ENCODE results near the gene GPR62. TPM values are rescaled to one million over a fixed set of nuclear protein-coding genes. Genes with fewer than 3 reads are reported as not detected.
A peak's percentile ranks its signal among the peaks of the same experiment; 100 is the strongest.

Gene GPR62
- total and polyA plus RNA-seq, 9 of the 15 experiments (the other 6 are each of a cell fraction or from before 2014, with no cell fraction given): not detected

DNA sequence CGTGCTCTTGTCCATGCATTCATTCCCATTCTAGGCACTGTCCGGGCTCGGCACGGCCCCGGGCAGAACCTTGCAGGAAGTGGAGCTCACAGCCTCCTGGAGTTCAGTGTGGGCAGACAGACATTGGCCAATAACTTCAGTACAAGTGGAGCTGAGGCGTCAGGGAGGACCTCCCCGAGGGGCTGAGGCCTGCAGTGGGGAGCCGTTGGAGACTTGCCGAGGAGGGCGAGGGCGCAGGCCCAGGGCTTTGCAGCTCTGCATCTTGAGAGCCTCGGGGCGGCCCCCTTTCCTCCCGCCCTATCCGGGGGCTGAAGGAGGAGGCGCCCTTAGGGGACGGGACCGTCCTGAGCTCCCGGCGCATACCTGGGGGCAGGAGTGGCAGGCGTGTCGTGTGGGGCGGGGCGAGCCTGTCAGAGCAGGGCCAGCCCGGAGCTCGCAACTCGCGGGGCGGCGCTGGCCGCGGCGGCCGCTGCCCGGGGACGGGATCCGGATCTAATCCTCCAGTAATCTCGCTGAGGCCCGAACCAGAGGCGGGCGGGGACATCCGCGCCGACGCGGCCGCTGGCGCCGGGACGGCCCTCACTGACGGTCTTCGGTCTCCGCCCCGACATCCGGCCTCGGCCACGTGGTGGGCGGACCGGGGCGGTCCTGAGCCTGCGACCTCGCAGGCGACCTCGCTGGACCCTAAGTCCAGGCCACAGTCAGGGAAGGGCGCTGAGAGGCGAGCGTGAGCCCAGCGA lies 27.8 kb downstream of the GPR62 start, which contains the start of gene ACY1 (continued):
- TF ChIP-seq, protein P1, sequence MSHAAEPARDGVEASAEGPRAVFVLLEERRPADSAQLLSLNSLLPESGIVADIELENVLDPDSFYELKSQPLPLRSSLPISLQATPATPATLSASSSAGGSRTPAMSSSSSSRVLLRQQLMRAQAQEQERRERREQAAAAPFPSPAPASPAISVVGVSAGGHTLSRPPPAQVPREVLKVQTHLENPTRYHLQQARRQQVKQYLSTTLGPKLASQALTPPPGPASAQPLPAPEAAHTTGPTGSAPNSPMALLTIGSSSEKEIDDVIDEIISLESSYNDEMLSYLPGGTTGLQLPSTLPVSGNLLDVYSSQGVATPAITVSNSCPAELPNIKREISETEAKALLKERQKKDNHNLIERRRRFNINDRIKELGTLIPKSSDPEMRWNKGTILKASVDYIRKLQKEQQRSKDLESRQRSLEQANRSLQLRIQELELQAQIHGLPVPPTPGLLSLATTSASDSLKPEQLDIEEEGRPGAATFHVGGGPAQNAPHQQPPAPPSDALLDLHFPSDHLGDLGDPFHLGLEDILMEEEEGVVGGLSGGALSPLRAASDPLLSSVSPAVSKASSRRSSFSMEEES (CRISPR knock-in tag; IDR thresholded peaks at IDR 0.05): no peak
- TF ChIP-seq, protein P2, sequence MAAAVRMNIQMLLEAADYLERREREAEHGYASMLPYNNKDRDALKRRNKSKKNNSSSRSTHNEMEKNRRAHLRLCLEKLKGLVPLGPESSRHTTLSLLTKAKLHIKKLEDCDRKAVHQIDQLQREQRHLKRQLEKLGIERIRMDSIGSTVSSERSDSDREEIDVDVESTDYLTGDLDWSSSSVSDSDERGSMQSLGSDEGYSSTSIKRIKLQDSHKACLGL (CRISPR knock-in tag; IDR thresholded peaks at IDR 0.05; ENCODE audit: borderline replicate concordance, poor library complexity, severe bottlenecking): peak; percentile 62
- TF ChIP-seq NFE2L1 (tag; IDR thresholded peaks at IDR 0.05; ENCODE audit: borderline replicate concordance, low read depth) (no peak), YY1 (IDR thresholded peaks at IDR 0.05; ENCODE audit: borderline replicate concordance in 1 of 3, control insufficient read depth in 1 of 3, extremely low read depth in 1 of 3, insufficient read depth in 3 of 3, insufficient read length in 1 of 3, insufficient replicate concordance in 2 of 3, low read depth in 1 of 3, low read length in 2 of 3) (peak in 2 of 3 experiments; percentile 31 to 47), ASH1L (IDR thresholded peaks at IDR 0.05; ENCODE audit: borderline replicate concordance, low read depth, partially characterized antibody) (no peak), MCM3 (IDR thresholded peaks at IDR 0.05) (no peak), FOS (IDR thresholded peaks at IDR 0.05; ENCODE audit: extremely low read depth, insufficient read length) (no peak), POLR2AphosphoS5 (IDR thresholded peaks at IDR 0.05; ENCODE audit: control insufficient read depth, insufficient read depth, low read depth, low read length) (peak; percentile 77; the same call in 1 of the 2 replicates), TAF7 (tag; IDR thresholded peaks at IDR 0.05) (no peak; the same call in 1 of the 2 replicates)
- TF ChIP-seq, protein P3, sequence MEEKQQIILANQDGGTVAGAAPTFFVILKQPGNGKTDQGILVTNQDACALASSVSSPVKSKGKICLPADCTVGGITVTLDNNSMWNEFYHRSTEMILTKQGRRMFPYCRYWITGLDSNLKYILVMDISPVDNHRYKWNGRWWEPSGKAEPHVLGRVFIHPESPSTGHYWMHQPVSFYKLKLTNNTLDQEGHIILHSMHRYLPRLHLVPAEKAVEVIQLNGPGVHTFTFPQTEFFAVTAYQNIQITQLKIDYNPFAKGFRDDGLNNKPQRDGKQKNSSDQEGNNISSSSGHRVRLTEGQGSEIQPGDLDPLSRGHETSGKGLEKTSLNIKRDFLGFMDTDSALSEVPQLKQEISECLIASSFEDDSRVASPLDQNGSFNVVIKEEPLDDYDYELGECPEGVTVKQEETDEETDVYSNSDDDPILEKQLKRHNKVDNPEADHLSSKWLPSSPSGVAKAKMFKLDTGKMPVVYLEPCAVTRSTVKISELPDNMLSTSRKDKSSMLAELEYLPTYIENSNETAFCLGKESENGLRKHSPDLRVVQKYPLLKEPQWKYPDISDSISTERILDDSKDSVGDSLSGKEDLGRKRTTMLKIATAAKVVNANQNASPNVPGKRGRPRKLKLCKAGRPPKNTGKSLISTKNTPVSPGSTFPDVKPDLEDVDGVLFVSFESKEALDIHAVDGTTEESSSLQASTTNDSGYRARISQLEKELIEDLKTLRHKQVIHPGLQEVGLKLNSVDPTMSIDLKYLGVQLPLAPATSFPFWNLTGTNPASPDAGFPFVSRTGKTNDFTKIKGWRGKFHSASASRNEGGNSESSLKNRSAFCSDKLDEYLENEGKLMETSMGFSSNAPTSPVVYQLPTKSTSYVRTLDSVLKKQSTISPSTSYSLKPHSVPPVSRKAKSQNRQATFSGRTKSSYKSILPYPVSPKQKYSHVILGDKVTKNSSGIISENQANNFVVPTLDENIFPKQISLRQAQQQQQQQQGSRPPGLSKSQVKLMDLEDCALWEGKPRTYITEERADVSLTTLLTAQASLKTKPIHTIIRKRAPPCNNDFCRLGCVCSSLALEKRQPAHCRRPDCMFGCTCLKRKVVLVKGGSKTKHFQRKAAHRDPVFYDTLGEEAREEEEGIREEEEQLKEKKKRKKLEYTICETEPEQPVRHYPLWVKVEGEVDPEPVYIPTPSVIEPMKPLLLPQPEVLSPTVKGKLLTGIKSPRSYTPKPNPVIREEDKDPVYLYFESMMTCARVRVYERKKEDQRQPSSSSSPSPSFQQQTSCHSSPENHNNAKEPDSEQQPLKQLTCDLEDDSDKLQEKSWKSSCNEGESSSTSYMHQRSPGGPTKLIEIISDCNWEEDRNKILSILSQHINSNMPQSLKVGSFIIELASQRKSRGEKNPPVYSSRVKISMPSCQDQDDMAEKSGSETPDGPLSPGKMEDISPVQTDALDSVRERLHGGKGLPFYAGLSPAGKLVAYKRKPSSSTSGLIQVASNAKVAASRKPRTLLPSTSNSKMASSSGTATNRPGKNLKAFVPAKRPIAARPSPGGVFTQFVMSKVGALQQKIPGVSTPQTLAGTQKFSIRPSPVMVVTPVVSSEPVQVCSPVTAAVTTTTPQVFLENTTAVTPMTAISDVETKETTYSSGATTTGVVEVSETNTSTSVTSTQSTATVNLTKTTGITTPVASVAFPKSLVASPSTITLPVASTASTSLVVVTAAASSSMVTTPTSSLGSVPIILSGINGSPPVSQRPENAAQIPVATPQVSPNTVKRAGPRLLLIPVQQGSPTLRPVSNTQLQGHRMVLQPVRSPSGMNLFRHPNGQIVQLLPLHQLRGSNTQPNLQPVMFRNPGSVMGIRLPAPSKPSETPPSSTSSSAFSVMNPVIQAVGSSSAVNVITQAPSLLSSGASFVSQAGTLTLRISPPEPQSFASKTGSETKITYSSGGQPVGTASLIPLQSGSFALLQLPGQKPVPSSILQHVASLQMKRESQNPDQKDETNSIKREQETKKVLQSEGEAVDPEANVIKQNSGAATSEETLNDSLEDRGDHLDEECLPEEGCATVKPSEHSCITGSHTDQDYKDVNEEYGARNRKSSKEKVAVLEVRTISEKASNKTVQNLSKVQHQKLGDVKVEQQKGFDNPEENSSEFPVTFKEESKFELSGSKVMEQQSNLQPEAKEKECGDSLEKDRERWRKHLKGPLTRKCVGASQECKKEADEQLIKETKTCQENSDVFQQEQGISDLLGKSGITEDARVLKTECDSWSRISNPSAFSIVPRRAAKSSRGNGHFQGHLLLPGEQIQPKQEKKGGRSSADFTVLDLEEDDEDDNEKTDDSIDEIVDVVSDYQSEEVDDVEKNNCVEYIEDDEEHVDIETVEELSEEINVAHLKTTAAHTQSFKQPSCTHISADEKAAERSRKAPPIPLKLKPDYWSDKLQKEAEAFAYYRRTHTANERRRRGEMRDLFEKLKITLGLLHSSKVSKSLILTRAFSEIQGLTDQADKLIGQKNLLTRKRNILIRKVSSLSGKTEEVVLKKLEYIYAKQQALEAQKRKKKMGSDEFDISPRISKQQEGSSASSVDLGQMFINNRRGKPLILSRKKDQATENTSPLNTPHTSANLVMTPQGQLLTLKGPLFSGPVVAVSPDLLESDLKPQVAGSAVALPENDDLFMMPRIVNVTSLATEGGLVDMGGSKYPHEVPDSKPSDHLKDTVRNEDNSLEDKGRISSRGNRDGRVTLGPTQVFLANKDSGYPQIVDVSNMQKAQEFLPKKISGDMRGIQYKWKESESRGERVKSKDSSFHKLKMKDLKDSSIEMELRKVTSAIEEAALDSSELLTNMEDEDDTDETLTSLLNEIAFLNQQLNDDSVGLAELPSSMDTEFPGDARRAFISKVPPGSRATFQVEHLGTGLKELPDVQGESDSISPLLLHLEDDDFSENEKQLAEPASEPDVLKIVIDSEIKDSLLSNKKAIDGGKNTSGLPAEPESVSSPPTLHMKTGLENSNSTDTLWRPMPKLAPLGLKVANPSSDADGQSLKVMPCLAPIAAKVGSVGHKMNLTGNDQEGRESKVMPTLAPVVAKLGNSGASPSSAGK (IDR thresholded peaks at IDR 0.05): peak; percentile 73
- TF ChIP-seq, protein P4, sequence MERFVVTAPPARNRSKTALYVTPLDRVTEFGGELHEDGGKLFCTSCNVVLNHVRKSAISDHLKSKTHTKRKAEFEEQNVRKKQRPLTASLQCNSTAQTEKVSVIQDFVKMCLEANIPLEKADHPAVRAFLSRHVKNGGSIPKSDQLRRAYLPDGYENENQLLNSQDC (CRISPR knock-in tag; IDR thresholded peaks at IDR 0.05): no peak

Data from K562 (cell line).